HepG2 (cell line): ENCODE results near the gene DENND4B. TPM values are rescaled to one million over a fixed set of nuclear protein-coding genes. Genes with fewer than 3 reads are reported as not detected.

Source experiments
- ATF7 ChIP-seq, 2 experiments: fragments of 450-650 bp in 1 of 2; sonication (generic) in 1 of 2; formaldehyde crosslinking in 1 of 2; IDR thresholded peaks; 2 replicates each; pipeline versions ENCODE4 v1.4.0 to v1.6.1; 2016 to 2020; ENCODE audit warnings: antibody characterized with exemption in 1 of 2, mild to moderate bottlenecking in 1 of 2, missing genetic modification reagents in 1 of 2
- BCL6 ChIP-seq: IDR thresholded peaks from 2 replicates; pipeline ENCODE4 v1.6.1; 2016; ENCODE audit warnings: missing genetic modification reagents, missing compliant biosample characterization
- FOXA3 ChIP-seq: IDR thresholded peaks from 2 replicates; pipeline ENCODE4 v1.6.1; 2016; ENCODE audit warnings: missing genetic modification reagents, missing compliant biosample characterization
- KMT2B ChIP-seq: IDR thresholded peaks from 2 replicates; pipeline ENCODE4 v1.6.1; 2016; ENCODE audit warnings: missing genetic modification reagents, missing compliant biosample characterization
- NCOA5 ChIP-seq: sonication (generic); formaldehyde crosslinking; IDR thresholded peaks from 2 replicates; pipeline ENCODE4 v1.4.0; 2020; ENCODE audit warnings: missing genetic modification reagents
- POLR2A ChIP-seq, 2 experiments: IDR thresholded peaks; 2 replicates each; pipeline ENCODE4 v1.6.1; 2011; ENCODE audit warnings: low read depth in 2 of 2, low read length in 2 of 2, mild to moderate bottlenecking in 1 of 2, moderate library complexity in 1 of 2; ENCODE audit not compliant: insufficient read depth in 1 of 2
- RARA ChIP-seq: IDR thresholded peaks from 2 replicates; pipeline ENCODE4 v1.6.1; 2016; ENCODE audit warnings: missing genetic modification reagents, missing compliant biosample characterization
- REXO4 ChIP-seq: sonication (generic); formaldehyde crosslinking; IDR thresholded peaks from 2 replicates; pipeline ENCODE4 v1.8.0; 2022; ENCODE audit warnings: missing genetic modification reagents, mild to moderate bottlenecking, borderline replicate concordance
- RFX3 ChIP-seq: IDR thresholded peaks from 2 replicates; pipeline ENCODE4 v1.6.1; 2016; ENCODE audit warnings: missing biosample characterization, missing genetic modification reagents
- SKI ChIP-seq: fragments of 450-650 bp; IDR thresholded peaks from one replicate; pipeline ENCODE4 v1.6.1; 2018; ENCODE audit warnings: mild to moderate bottlenecking; ENCODE audit not compliant: partially characterized antibody
- ZBTB3 ChIP-seq: sonication (generic); formaldehyde crosslinking; IDR thresholded peaks from 2 replicates; pipeline ENCODE4 v1.4.0; 2020; ENCODE audit warnings: low read depth, mild to moderate bottlenecking, moderate library complexity, missing genetic modification reagents, borderline replicate concordance
- ZFP41 ChIP-seq: sonication (generic); formaldehyde crosslinking; IDR thresholded peaks from 2 replicates; pipeline ENCODE4 v1.4.0; 2020; ENCODE audit warnings: mild to moderate bottlenecking, missing genetic modification reagents, borderline replicate concordance
- ZNF749 ChIP-seq: sonication (generic); formaldehyde crosslinking; IDR thresholded peaks from 2 replicates; pipeline ENCODE4 v1.8.0; 2022; ENCODE audit warnings: mild to moderate bottlenecking, missing genetic modification reagents, moderate library complexity, borderline replicate concordance
- ZNF816 ChIP-seq: sonication (generic); formaldehyde crosslinking; IDR thresholded peaks from 2 replicates; pipeline ENCODE4 v1.8.0; 2022; ENCODE audit warnings: missing genetic modification reagents, mild to moderate bottlenecking, borderline replicate concordance
- polyA plus RNA-seq, 8 experiments: library from polyadenylated mRNA; depleted of rRNA in 3 of 8; stranded (reverse) in 7 of 8; unstranded in 1 of 8; fragments of >200 nt; fragmentation: Illumina TruSeq in 4 of 8; extraction: Trizol in 4 of 8; gene quantifications; 2 replicates each; pipeline versions ENCODE4 v1.2.1 to v1.2.3, GENCODE V29; 2011 to 2016; ENCODE audit warnings: low read depth in 4 of 8, missing spikeins in 1 of 8, mixed read lengths in 1 of 8; ENCODE audit not compliant: insufficient read depth in 1 of 8
- total RNA-seq, 5 experiments: library from RNA; depleted of rRNA; stranded (reverse); fragments of >200 nt; fragmentation: Illumina TruSeq; extraction: Trizol; gene quantifications; 2 replicates each; pipeline ENCODE4 v1.2.3, GENCODE V29; 2016; ENCODE audit warnings: low read depth in 1 of 5
- TF ChIP-seq, protein P1 (sequence below): fragments of 450-650 bp; IDR thresholded peaks from 2 replicates; pipeline ENCODE4 v1.6.1; 2016
- TF ChIP-seq, protein P2 (sequence below): sonication (generic); formaldehyde crosslinking; conservative IDR thresholded peaks from 2 replicates; pipeline ENCODE4 v1.4.0; 2020; ENCODE audit warnings: missing genetic modification reagents
- TF ChIP-seq, protein P3 (sequence below): IDR thresholded peaks from 2 replicates; pipeline ENCODE4 v1.6.1; 2016; ENCODE audit warnings: missing biosample characterization, missing genetic modification reagents, low read depth
- TF ChIP-seq, protein P4 (sequence below): sonication (generic); formaldehyde crosslinking; IDR thresholded peaks from 2 replicates; pipeline ENCODE4 v1.5.0; 2020; ENCODE audit warnings: mild to moderate bottlenecking, missing genetic modification reagents, moderate library complexity
- TF ChIP-seq, protein P5 (sequence below): sonication (generic); formaldehyde crosslinking; IDR thresholded peaks from 2 replicates; pipeline ENCODE4 v1.4.0; 2020; ENCODE audit warnings: missing genetic modification reagents, mild to moderate bottlenecking, borderline replicate concordance

Gene DENND4B
- total and polyA plus RNA-seq, 2 of the 13 experiments (the other 11 are each of a cell fraction or from before 2014, with no cell fraction given): 15.1 to 20.3 TPM

DNA sequence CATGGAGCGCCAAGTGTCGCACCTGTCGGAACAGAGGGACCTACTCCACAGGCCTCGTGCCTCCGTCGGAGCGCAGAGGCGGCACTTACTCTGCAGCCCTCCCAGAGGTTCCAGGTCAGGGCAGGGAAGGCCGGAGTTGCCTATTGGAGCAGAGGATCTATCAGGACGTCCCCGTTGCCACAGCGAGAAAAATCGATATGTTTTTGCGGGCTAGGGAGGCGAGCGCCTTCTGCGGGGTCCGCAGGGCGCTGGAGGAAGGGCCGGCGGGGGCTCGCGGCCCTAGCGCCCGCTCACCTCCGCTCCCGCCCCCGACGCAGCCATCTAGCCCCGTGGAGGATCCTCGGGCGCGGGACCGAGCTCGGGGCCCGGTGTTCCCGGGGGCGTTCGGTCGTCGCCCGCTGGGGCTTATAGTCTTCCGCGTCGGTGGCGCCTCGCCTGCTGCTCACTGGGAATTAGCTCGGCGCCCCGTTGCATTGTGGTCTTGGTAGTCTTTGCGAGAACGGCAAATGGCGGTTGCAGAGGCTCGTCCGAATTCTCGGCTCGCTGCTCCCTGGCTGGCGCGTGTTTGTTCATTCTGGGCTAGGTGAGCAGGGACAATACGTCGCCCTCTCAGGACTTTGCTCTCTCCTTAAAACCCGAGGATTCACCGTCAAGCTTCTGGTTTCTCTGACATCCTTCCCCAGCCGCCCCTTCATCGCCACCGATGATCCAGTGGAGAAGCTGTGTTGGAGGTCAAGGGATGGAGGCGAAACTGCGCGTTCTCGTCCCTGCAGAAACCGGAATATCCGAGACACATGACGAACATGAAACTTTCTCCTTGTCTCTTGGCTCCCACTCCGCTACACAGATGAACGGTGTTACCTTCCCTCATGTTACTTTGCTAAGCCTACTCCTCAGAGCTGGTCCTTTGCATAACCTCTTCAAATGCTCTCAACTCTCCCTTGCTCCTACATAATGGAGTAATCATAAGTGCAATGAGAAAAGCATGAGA lies 31.0 kb upstream of the DENND4B start, which contains the start of gene JTB (continued):
- TF ChIP-seq, protein P1, sequence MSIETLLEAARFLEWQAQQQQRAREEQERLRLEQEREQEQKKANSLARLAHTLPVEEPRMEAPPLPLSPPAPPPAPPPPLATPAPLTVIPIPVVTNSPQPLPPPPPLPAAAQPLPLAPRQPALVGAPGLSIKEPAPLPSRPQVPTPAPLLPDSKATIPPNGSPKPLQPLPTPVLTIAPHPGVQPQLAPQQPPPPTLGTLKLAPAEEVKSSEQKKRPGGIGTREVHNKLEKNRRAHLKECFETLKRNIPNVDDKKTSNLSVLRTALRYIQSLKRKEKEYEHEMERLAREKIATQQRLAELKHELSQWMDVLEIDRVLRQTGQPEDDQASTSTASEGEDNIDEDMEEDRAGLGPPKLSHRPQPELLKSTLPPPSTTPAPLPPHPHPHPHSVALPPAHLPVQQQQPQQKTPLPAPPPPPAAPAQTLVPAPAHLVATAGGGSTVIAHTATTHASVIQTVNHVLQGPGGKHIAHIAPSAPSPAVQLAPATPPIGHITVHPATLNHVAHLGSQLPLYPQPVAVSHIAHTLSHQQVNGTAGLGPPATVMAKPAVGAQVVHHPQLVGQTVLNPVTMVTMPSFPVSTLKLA: peak; percentile 4; the same call in 1 of the 2 replicates
- TF ChIP-seq ZNF816 (CRISPR knock-in tag) (peak; percentile 93; the same call in 1 of the 2 replicates), ZBTB3 (CRISPR knock-in tag) (0 out of 2 replicates have a peak, but pooled peaks have one; percentile 41), RFX3 (CRISPR knock-in tag) (no peak), NCOA5 (CRISPR knock-in tag) (no peak), ZNF749 (CRISPR knock-in tag) (peak; percentile 1; the same call in 1 of the 2 replicates), KMT2B (peak; percentile 83), REXO4 (CRISPR knock-in tag) (no peak), ATF7 (IDR thresholded peaks at IDR 0.05) (no peak), ATF7 (CRISPR knock-in tag; IDR thresholded peaks at IDR 0.05) (0 out of 2 replicates have a peak, but pooled peaks have one; percentile 2), POLR2A (IDR thresholded peaks at IDR 0.05; ENCODE audit: insufficient read depth in 1 of 2, low read depth in 2 of 2, low read length in 2 of 2) (peak; percentile 86 to 88), FOXA3 (CRISPR knock-in tag) (peak; percentile 31; the same call in 1 of the 2 replicates), SKI (no peak), RARA (CRISPR knock-in tag) (peak; percentile 18; the same call in 1 of the 2 replicates), ZFP41 (CRISPR knock-in tag) (0 out of 2 replicates have a peak, but pooled peaks have one; percentile 35), BCL6 (CRISPR knock-in tag) (peak; percentile 10; the same call in 1 of the 2 replicates)
- TF ChIP-seq, protein P2, sequence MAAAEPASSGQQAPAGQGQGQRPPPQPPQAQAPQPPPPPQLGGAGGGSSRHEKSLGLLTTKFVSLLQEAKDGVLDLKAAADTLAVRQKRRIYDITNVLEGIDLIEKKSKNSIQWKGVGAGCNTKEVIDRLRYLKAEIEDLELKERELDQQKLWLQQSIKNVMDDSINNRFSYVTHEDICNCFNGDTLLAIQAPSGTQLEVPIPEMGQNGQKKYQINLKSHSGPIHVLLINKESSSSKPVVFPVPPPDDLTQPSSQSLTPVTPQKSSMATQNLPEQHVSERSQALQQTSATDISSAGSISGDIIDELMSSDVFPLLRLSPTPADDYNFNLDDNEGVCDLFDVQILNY (CRISPR knock-in tag): 0 out of 2 replicates have a peak, but pooled peaks have one; percentile 18
- TF ChIP-seq, protein P3, sequence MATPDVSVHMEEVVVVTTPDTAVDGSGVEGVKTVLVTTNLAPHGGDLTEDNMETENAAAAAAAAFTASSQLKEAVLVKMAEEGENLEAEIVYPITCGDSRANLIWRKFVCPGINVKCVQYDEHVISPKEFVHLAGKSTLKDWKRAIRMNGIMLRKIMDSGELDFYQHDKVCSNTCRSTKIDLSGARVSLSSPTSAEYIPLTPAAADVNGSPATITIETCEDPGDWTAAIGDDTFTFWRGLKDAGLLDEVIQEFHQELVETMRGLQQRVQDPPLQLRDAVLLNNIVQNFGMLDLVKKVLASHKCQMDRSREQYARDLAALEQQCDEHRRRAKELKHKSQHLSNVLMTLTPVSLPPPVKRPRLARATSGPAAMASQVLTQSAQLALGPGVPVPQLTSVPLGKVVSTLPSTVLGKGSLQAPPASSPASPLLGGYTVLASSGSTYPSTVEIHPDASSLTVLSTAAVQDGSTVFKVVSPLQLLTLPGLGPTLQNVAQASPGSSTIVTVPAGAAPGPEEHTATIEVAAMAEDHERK: peak; percentile 47; the same call in 1 of the 2 replicates
- TF ChIP-seq, protein P4, sequence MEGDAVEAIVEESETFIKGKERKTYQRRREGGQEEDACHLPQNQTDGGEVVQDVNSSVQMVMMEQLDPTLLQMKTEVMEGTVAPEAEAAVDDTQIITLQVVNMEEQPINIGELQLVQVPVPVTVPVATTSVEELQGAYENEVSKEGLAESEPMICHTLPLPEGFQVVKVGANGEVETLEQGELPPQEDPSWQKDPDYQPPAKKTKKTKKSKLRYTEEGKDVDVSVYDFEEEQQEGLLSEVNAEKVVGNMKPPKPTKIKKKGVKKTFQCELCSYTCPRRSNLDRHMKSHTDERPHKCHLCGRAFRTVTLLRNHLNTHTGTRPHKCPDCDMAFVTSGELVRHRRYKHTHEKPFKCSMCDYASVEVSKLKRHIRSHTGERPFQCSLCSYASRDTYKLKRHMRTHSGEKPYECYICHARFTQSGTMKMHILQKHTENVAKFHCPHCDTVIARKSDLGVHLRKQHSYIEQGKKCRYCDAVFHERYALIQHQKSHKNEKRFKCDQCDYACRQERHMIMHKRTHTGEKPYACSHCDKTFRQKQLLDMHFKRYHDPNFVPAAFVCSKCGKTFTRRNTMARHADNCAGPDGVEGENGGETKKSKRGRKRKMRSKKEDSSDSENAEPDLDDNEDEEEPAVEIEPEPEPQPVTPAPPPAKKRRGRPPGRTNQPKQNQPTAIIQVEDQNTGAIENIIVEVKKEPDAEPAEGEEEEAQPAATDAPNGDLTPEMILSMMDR (CRISPR knock-in tag): no peak; the same call in 1 of the 2 replicates
- TF ChIP-seq, protein P5, sequence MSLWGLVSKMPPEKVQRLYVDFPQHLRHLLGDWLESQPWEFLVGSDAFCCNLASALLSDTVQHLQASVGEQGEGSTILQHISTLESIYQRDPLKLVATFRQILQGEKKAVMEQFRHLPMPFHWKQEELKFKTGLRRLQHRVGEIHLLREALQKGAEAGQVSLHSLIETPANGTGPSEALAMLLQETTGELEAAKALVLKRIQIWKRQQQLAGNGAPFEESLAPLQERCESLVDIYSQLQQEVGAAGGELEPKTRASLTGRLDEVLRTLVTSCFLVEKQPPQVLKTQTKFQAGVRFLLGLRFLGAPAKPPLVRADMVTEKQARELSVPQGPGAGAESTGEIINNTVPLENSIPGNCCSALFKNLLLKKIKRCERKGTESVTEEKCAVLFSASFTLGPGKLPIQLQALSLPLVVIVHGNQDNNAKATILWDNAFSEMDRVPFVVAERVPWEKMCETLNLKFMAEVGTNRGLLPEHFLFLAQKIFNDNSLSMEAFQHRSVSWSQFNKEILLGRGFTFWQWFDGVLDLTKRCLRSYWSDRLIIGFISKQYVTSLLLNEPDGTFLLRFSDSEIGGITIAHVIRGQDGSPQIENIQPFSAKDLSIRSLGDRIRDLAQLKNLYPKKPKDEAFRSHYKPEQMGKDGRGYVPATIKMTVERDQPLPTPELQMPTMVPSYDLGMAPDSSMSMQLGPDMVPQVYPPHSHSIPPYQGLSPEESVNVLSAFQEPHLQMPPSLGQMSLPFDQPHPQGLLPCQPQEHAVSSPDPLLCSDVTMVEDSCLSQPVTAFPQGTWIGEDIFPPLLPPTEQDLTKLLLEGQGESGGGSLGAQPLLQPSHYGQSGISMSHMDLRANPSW: no peak; the same call in 1 of the 2 replicates
